Stimulated activated naive B cell treated with anti-CD40 and anti-IgM and Interleukin-4, amounts not matched to agents 10 μg/mL and 1 μg/mL and 100 μg/mL, for 72 hours (primary cell): ENCODE data around the gene ZBTB4.

Experiments
- ATAC-seq, 2 donors: fragments of 150-1000 bp; cut with Tn5 transposase; replicated peaks; 2 replicates each; pipeline ENCODE4 v1.10.0; 2021; ENCODE audit warnings: moderate library complexity in 1 of 2
- DNase-seq: peaks from one replicate; pipeline ENCODE4 v3.0.0; 2021
- H3K27ac Mint-ChIP-seq: one replicate; pipeline ENCODE4 v1.8.0; 2022; ENCODE audit warnings: mild to moderate bottlenecking, mixed read lengths
- H3K27me3 Mint-ChIP-seq, 2 donors: one replicate each; pipeline ENCODE4 v1.8.0; 2022; ENCODE audit warnings: mixed read lengths in 2 of 2
- H3K36me3 Mint-ChIP-seq, 2 donors: one replicate each; pipeline ENCODE4 v1.8.0; 2022; ENCODE audit warnings: mixed read lengths in 2 of 2, mild to moderate bottlenecking in 1 of 2
- H3K4me1 Mint-ChIP-seq, 2 donors: one replicate each; pipeline ENCODE4 v1.8.0; 2022; ENCODE audit warnings: mixed read lengths in 2 of 2, mild to moderate bottlenecking in 1 of 2
- H3K4me3 Mint-ChIP-seq, 2 donors: one replicate each; pipeline ENCODE4 v1.8.0; 2022; ENCODE audit warnings: mild to moderate bottlenecking in 2 of 2, mixed read lengths in 2 of 2, moderate library complexity in 1 of 2
- H3K9me3 Mint-ChIP-seq, 2 donors: one replicate each; pipeline ENCODE4 v1.8.0; 2022; ENCODE audit warnings: mixed read lengths in 2 of 2, mild to moderate bottlenecking in 1 of 2

The ZBTB4 gene

GRCh38 chr17:7448461-7448860, 31.0 kb downstream of the ZBTB4 start:
- ATAC-seq: no peak
- Mint-ChIP-seq H3K36me3 (peaks cover 0 to 4% of the 10 kb centered on the region in 2 donors), H3K27me3 (peaks cover 35 to 57% of the 10 kb centered on the region in 2 donors), H3K9me3 (no peaks in the 10 kb centered on the region), H3K27ac (peak overlapping the region; percentile 4), H3K4me3 (no peak overlapping the region), H3K4me1 (peaks cover 14% of the 10 kb centered on the region in 2 donors)
- no peak for DNase-seq

- H3K27ac Mint-ChIP-seq: no peak overlapping the region
- DNase-seq (no peak), ATAC-seq (peak; percentile 66 to 68)
- H3K36me3 Mint-ChIP-seq: peaks cover 0 to 4% of the 10 kb centered on the region in 2 donors
- H3K4me3 Mint-ChIP-seq: peak overlapping the region; percentile 78 to 85
- peaks cover 62 to 80% of the 10 kb centered on the region in 2 donors for H3K27me3 Mint-ChIP-seq
- H3K9me3 Mint-ChIP-seq: no peaks in the 10 kb centered on the region
- H3K4me1 Mint-ChIP-seq: peaks cover 18% of the 10 kb centered on the region in 2 donors
Observed at GRCh38 chr17:7445619-7445968, 33.8 kb downstream of the ZBTB4 start.

- H3K36me3 Mint-ChIP-seq: peaks cover 3 to 4% of the 10 kb centered on the region in 2 donors
Observed at GRCh38 chr17:7444682-7445618, 34.5 kb downstream of the ZBTB4 start, which contains the start of gene CHRNB1. Gene CHRNB1, plus strand, starts transcription at chr17:7445061. Its CDS starts 67 bp downstream, at chr17:7445128.

GRCh38 chr17:7443499-7444485, 35.6 kb downstream of the ZBTB4 start:
- no peak for DNase-seq
- Mint-ChIP-seq H3K4me3 (peak overlapping the region in 1 of 2 donors; percentile 25), H3K27ac (no peak overlapping the region), H3K4me1 (peaks cover 28 to 32% of the 10 kb centered on the region in 2 donors), H3K36me3 (peaks cover 3 to 4% of the 10 kb centered on the region in 2 donors), H3K27me3 (peaks cover 73 to 84% of the 10 kb centered on the region in 2 donors), H3K9me3 (no peaks in the 10 kb centered on the region)
- ATAC-seq: no peak

More at GRCh38 chr17:7444682-7445618, 34.5 kb downstream of the ZBTB4 start, which contains the start of gene CHRNB1:
- H3K27me3 Mint-ChIP-seq: peaks cover 69 to 86% of the 10 kb centered on the region in 2 donors
- H3K4me1 Mint-ChIP-seq: peaks cover 23 to 24% of the 10 kb centered on the region in 2 donors
- peak within 1 kb of the TSS; percentile 44 for H3K27ac Mint-ChIP-seq
- ATAC-seq (peak; percentile 22 to 33), DNase-seq (no peak)
- peak within 1 kb of the TSS; percentile 78 to 85 for H3K4me3 Mint-ChIP-seq
- no peaks in the 10 kb centered on the region for H3K9me3 Mint-ChIP-seq

GRCh38 chr17:7442142-7442541, 37.3 kb downstream of the ZBTB4 start:
- peaks cover 12 to 13% of the 10 kb centered on the region in 2 donors for H3K36me3 Mint-ChIP-seq
- H3K4me1 Mint-ChIP-seq: peaks cover 38 to 49% of the 10 kb centered on the region in 2 donors
- ATAC-seq (no peak), DNase-seq (no peak)
- H3K27me3 Mint-ChIP-seq: peaks cover 77 to 84% of the 10 kb centered on the region in 2 donors
- H3K4me3 Mint-ChIP-seq: no peak overlapping the region
- H3K9me3 Mint-ChIP-seq: no peaks in the 10 kb centered on the region
- H3K27ac Mint-ChIP-seq: no peak overlapping the region

- Mint-ChIP-seq H3K27ac (no peak overlapping the region), H3K36me3 (peaks cover 16% of the 10 kb centered on the region in 2 donors), H3K4me1 (peaks cover 42 to 58% of the 10 kb centered on the region in 2 donors), H3K4me3 (no peak overlapping the region), H3K27me3 (peaks cover 68 to 75% of the 10 kb centered on the region in 2 donors), H3K9me3 (no peaks in the 10 kb centered on the region)
- no peak for DNase-seq
- no peak for ATAC-seq
Observed at GRCh38 chr17:7441266-7441665, 38.2 kb downstream of the ZBTB4 start.

GRCh38 chr17:7440834-7441195, 38.6 kb downstream of the ZBTB4 start:
- Mint-ChIP-seq H3K4me1 (peaks cover 45 to 58% of the 10 kb centered on the region in 2 donors), H3K27ac (peak overlapping the region; percentile 91), H3K27me3 (peaks cover 65 to 70% of the 10 kb centered on the region in 2 donors), H3K4me3 (peak overlapping the region; percentile 88 to 92), H3K36me3 (peaks cover 16% of the 10 kb centered on the region in 2 donors), H3K9me3 (no peaks in the 10 kb centered on the region)
- DNase-seq (no peak), ATAC-seq (peak; percentile 41 to 46)

GRCh38 chr17:7440113-7440833, 39.2 kb downstream of the ZBTB4 start:
- DNase-seq: no peak
- H3K4me1 Mint-ChIP-seq: peaks cover 40 to 54% of the 10 kb centered on the region in 2 donors
- no peak for ATAC-seq
- H3K27me3 Mint-ChIP-seq: peaks cover 59 to 65% of the 10 kb centered on the region in 2 donors
- peak overlapping the region; percentile 88 to 92 for H3K4me3 Mint-ChIP-seq
- peak overlapping the region; percentile 91 for H3K27ac Mint-ChIP-seq
- no peaks in the 10 kb centered on the region for H3K9me3 Mint-ChIP-seq
- peaks cover 14 to 16% of the 10 kb centered on the region in 2 donors for H3K36me3 Mint-ChIP-seq

- Mint-ChIP-seq H3K4me3 (peak within 1 kb of the TSS; percentile 88 to 92), H3K9me3 (no peaks in the 10 kb centered on the region), H3K27ac (peak within 1 kb of the TSS; percentile 91), H3K27me3 (peaks cover 55 to 58% of the 10 kb centered on the region in 2 donors), H3K4me1 (peaks cover 36 to 49% of the 10 kb centered on the region in 2 donors), H3K36me3 (peaks cover 14 to 16% of the 10 kb centered on the region in 2 donors)
- ATAC-seq (no peak), DNase-seq (no peak)
Observed at GRCh38 chr17:7439462-7440112, 39.8 kb downstream of the ZBTB4 start, which contains the start of gene FGF11. Gene FGF11, plus strand, starts transcription at chr17:7439512. Its CDS starts 109 bp downstream, at chr17:7439621.

GRCh38 chr17:7438656-7439460, 40.6 kb downstream of the ZBTB4 start:
- peak overlapping the region; percentile 51 for H3K27ac Mint-ChIP-seq
- H3K36me3 Mint-ChIP-seq: peaks cover 14 to 16% of the 10 kb centered on the region in 2 donors
- DNase-seq (no peak), ATAC-seq (no peak)
- peaks cover 53 to 55% of the 10 kb centered on the region in 2 donors for H3K27me3 Mint-ChIP-seq
- no peaks in the 10 kb centered on the region for H3K9me3 Mint-ChIP-seq
- peaks cover 36 to 49% of the 10 kb centered on the region in 2 donors for H3K4me1 Mint-ChIP-seq
- H3K4me3 Mint-ChIP-seq: peak overlapping the region; percentile 65 to 88

GRCh38 chr17:7437950-7438614, 41.3 kb downstream of the ZBTB4 start:
- Mint-ChIP-seq H3K27me3 (peaks cover 45 to 49% of the 10 kb centered on the region in 2 donors), H3K4me3 (peak overlapping the region; percentile 65 to 88), H3K9me3 (no peaks in the 10 kb centered on the region), H3K27ac (peak overlapping the region; percentile 87), H3K36me3 (peaks cover 14 to 16% of the 10 kb centered on the region in 2 donors), H3K4me1 (peaks cover 36 to 49% of the 10 kb centered on the region in 2 donors)
- no peak for DNase-seq
- no peak for ATAC-seq

- ATAC-seq (no peak), DNase-seq (no peak)
- no peak overlapping the region for H3K27ac Mint-ChIP-seq
- peaks cover 39 to 44% of the 10 kb centered on the region in 2 donors for H3K27me3 Mint-ChIP-seq
- H3K36me3 Mint-ChIP-seq: peaks cover 14 to 16% of the 10 kb centered on the region in 2 donors
- peak overlapping the region; percentile 89 to 94 for H3K4me3 Mint-ChIP-seq
- H3K9me3 Mint-ChIP-seq: no peaks in the 10 kb centered on the region
- peaks cover 36 to 49% of the 10 kb centered on the region in 2 donors for H3K4me1 Mint-ChIP-seq
Observed at GRCh38 chr17:7437369-7437863, 42.0 kb downstream of the ZBTB4 start.
